HG03442 (cell line): ENCODE results near the gene PVALEF.
A peak's percentile ranks its signal among the peaks of the same experiment; 100 is the strongest.

Experiments used
- ATAC-seq: cut with Tn5 transposase; IDR thresholded peaks from one replicate; pipeline ENCODE4 v1.9.1; 2021; ENCODE audit warnings: mild to moderate bottlenecking, moderate library complexity; ENCODE audit not compliant: unreplicated experiment

PVALEF gene

GRCh38 chr17:81165246-81166032, at the start of gene PVALEF:
Gene PVALEF, plus strand, starts transcription at chr17:81165507. Its CDS starts 15,720 bp downstream, at chr17:81181227.
- ATAC-seq, result no peak

- no peak for ATAC-seq
Observed at GRCh38 chr17:81115749-81116464, 49.4 kb upstream of the PVALEF start.

GRCh38 chr17:81116704-81117103, 48.6 kb upstream of the PVALEF start:
- no peak for ATAC-seq

GRCh38 chr17:81117672-81118198, 47.6 kb upstream of the PVALEF start:
- ATAC-seq, result no peak

DNA sequence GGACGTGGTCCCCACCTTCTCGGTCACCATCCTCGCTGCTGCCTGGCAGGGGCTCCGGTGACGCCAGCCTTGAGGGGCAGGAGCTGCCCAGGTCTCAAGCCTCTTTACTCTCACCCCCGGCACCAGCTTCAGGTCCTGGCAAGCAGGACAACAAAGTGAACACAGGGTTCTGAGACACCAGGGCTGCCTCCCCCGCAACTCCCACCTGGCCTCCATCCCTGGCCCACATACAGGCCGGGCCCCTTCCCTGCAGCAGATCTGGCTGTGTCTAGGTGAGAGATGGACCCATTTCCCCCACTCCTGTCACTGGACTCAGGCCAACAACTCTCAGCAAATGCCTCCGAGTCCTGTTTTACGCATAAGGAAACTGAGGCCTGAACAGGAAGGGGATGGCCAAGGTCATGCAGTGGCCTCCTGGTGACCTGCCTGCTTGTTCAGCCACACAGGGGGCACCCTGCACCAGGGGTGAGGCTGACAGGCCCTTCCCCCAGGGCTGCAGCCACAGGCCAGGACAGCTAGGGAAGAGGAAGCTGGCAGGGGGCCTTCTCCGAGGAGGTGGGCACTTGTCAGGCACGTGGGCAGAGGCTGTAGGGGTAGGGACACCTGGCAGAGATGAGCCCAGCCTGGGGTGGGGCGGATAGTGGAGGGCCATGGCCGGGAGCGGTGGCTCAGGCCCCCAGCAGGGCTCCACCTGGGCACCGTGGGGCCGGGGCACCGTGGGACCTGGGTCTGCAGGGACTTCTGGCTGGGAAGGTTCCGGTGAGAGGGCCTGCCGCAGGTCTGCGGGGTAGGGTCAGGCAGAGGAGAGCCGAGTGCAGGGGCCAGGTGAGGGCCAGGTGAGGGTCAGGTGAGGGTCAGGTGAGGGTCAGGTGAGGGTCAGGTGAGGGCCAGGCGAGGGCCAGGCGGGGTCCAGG, 46.7 kb upstream of the PVALEF start:
- ATAC-seq, result no peak

DNA sequence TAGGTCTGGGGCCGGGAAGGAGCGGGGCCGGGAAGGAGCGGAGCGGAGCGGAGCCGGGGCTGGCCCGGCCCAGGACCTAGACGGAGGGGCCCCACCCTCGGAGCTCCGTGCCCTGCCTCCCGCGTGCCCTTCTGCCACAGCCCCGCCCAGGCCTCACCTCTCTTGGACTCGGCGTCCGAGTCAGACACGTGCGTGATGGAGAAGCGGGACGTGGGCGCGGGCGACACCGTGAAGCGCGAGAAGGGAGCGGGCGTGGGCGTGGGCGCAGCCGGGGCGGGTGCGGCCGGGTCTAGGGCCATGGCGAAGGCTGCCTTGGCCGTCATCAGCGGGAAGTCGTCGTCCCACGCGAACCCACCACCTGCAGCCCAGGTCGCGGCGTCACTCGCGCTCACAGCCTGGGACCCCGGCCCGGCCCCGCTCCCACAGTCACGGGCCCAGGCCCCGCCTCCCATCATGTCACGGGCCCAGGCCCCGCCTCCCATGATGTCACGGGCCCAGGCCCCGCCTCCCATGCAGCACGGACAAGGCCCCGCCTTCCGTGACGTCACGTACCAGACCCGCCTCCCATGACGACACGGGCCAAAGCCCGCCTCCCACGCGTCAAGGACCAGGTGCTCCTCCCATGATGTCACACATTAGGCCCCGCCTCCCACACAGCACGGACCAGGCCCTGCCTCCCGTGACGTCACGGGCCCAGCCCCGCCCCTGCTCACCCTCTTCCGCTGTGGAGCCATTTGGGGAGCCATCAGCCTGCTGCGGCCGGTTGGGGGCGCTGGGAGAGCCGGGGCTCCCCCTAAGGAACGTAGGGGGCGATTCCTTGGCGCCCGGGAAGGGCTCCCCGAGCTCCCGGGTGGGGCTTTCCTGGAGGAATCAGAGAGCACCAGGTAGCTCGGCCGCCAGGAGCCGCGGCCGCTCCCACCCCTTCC, 45.8 kb upstream of the PVALEF start:
- ATAC-seq, result peak; percentile 44

GRCh38 chr17:81120149-81120484, 45.2 kb upstream of the PVALEF start:
- no peak for ATAC-seq

DNA sequence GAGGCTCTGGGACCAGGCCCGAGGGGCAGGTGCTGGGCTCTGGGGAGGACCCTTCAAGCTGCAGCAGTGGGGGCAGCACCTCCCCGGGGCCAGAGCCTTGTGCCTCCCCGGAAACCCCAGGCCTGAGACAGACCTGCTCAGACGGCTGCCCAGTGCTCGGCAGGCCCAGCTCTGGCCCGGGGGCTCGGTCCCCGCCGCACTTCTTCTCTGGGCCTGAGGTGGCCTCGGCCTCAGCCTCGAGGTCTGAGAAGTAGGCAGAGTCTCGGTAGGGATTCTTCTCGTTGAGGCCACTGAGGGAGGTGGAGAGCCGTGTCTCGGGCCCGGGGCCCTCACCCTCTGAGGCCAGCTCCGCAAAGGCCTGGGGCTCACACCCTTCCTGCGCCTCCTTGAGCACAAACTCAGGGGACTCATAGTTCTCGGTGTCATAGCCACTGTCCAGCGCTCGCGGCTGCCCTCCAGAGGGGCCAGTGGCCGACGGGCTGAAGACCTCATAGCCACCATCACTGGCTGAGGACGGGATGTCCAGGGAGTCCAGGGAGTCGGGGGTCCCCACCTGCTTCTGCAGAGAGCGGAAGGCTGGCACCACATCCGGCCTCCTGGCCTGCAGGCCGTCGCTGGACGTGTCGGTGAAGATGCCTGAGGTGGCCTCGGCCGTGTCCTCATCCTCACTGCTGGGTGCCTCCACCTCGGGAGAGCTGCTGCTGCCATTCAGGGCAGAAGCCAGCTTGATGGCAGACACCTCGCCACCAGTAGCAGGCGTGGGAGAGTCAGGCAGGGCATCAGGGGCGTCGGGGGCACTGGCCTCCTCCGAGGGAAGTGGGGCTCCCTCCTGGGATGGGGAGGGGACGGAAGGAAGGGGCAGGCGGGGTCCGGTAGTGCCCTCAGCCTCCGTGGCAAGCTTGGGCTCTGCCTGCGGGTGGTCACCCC, 44.3 kb upstream of the PVALEF start:
- ATAC-seq, result no peak

GRCh38 chr17:81121841-81122733, 43.2 kb upstream of the PVALEF start:
- no peak for ATAC-seq

GRCh38 chr17:81123052-81124048, 42.0 kb upstream of the PVALEF start:
- ATAC-seq, result no peak

GRCh38 chr17:81124377-81124776, 40.9 kb upstream of the PVALEF start:
- no peak for ATAC-seq

- no peak for ATAC-seq
Observed at GRCh38 chr17:81125573-81126081, 39.7 kb upstream of the PVALEF start.

DNA sequence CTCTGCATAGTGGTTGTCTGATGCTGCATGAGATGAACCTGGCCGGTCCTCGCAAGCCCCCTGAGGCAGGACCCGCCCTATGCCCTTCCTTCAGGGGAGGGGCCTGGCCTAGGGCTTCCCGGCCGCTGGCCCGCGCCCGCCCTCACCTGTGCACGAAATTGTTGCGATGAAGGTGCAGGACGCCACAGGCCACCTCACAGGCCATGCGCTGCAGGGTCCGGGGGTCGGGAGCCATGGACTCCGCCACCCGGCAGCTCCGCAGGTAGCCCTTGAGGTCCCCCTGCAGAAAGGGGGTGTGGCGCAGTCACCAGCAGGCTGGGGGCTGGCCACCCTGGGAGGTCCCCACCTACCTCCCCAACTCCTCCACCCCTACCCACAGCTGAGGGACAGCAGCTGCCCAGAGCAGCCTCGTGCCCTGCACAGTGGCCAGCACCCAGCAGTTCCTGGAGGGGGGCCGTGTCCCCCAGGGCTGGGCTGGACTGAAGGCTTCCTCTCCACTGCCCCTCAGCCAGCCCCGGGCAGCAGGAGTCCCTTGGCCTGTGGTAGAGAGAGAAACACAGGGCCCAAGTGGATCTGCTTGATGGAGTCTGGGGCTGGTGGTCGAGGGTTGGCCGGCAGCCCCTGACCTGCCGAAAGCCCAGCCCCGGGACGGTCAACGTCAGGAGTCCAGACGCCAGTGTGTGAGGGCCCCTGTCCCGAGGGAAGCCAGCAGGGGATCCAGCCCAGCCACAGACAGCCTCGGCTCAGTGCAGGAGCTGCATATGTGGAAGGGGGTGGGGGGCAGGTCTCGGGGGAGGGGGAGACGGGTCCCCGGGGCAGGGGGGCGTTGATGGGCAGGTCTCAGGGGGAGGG, 38.8 kb upstream of the PVALEF start:
- ATAC-seq, result no peak

DNA sequence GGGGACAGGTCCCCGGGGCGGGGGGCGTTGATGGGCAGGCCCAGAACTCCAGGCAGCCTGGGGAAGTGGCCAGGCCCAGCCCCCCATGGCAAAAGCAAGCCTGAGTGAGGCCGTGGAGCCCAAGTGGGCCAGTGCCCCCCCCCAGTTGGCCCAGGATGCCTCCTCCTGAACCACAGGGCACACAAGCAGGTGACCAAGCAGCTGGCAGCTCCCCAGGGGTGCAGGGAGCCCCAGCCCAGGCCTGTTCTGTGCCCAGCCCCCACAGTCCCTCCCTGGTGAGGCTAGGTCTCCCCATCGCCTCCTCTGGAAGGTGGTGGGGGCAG, 38.2 kb upstream of the PVALEF start:
- no peak for ATAC-seq

DNA sequence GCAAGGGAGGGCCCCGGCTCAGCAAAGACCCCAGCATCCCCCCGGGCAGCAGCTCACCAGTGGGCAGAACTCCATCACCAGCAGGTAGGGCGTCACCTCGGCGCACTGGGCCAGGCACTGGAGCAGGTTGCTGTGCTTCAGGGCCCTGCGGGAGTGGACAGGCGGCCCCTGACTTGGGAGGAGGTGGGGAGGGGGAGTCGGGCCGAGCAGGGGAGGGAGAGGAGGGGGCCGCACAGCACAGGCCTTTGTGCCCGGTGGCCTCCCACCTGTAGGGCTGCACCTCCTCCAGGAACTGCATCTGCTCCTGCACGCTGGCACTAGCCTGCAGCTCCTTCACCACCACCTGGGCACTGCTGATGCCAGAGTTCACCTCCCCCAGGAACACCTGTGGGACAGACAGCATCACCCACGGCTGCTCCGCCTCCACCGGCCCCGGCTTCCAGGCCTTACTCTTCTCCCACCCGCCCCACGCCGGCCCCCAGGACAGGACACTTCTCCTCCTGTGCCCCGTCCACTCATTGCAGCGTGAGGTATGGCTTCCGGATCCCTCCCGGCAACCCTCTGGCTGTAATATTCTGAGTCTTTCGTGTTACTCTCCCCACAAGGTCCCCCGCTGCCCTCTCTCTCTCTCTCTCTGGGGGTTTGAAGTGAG, 37.7 kb upstream of the PVALEF start:
- no peak for ATAC-seq
